ENCODE data around the gene IQSEC1. TPM values are rescaled to one million over a fixed set of nuclear protein-coding genes. Genes with fewer than 3 reads are reported as not detected.

The IQSEC1 gene
- total RNA-seq, 3 donors from 2014 or later: 19.8 to 42.2 (median 21.9) TPM

- ATAC-seq: no peak
- no peak overlapping the region for H3K4me3 ChIP-seq
- intact Hi-C loops (cut with DNase I, micrococcal nuclease): no loop called here
- no peaks in the 10 kb centered on the region for H3K9me3 ChIP-seq
- peaks cover 12% of the 10 kb centered on the region for H3K4me1 ChIP-seq (ENCODE audit: low read depth)
- no peaks in the 10 kb centered on the region for H3K36me3 ChIP-seq (ENCODE audit: low read depth)
- no peak for DNase-seq
- TF ChIP-seq CTCF (IDR thresholded peaks at IDR 0.05): no peak
These were observed 128.8 kb downstream of the IQSEC1 start for GRCh38 chr3:12944413-12944812.

GRCh38 chr3:12943124-12944021 is 129.9 kb downstream of the IQSEC1 start:
- H3K4me1 ChIP-seq (ENCODE audit: low read depth): peaks cover 11% of the 10 kb centered on the region
- intact Hi-C loops (cut with DNase I, micrococcal nuclease): no loop called here
- ATAC-seq: no peak
- H3K36me3 ChIP-seq (ENCODE audit: low read depth): no peaks in the 10 kb centered on the region
- DNase-seq: no peak
- no peaks in the 10 kb centered on the region for H3K9me3 ChIP-seq
- no peak overlapping the region for H3K4me3 ChIP-seq
- no peak for TF ChIP-seq CTCF (IDR thresholded peaks at IDR 0.05)

- Histone ChIP-seq H3K36me3 (ENCODE audit: low read depth) (no peaks in the 10 kb centered on the region), H3K4me1 (ENCODE audit: low read depth) (peaks cover 4% of the 10 kb centered on the region), H3K4me3 (no peak overlapping the region), H3K9me3 (no peaks in the 10 kb centered on the region)
- no peak for TF ChIP-seq CTCF (IDR thresholded peaks at IDR 0.05)
- intact Hi-C loops (cut with DNase I, micrococcal nuclease): no loop called here
- DNase-seq: no peak
- no peak for ATAC-seq
These were observed 131.7 kb downstream of the IQSEC1 start for GRCh38 chr3:12941495-12942023.

- TF ChIP-seq CTCF (IDR thresholded peaks at IDR 0.05): no peak
- Histone ChIP-seq H3K4me1 (ENCODE audit: low read depth) (peaks cover 2% of the 10 kb centered on the region), H3K9me3 (no peaks in the 10 kb centered on the region), H3K36me3 (ENCODE audit: low read depth) (no peaks in the 10 kb centered on the region), H3K4me3 (no peak overlapping the region)
- ATAC-seq (no peak), DNase-seq (no peak)
- intact Hi-C loops (cut with DNase I, micrococcal nuclease): no loop called here
These were observed 132.4 kb downstream of the IQSEC1 start for GRCh38 chr3:12940854-12941253.

GRCh38 chr3:12939137-12939536 is 134.1 kb downstream of the IQSEC1 start:
- ATAC-seq (no peak), DNase-seq (no peak)
- intact Hi-C loops (cut with DNase I, micrococcal nuclease): no loop called here
- Histone ChIP-seq H3K9me3 (no peaks in the 10 kb centered on the region), H3K4me1 (ENCODE audit: low read depth) (no peaks in the 10 kb centered on the region), H3K4me3 (no peak overlapping the region), H3K36me3 (ENCODE audit: low read depth) (no peaks in the 10 kb centered on the region)
- no peak for TF ChIP-seq CTCF (IDR thresholded peaks at IDR 0.05)
